GM12891 (cell line): ENCODE results near the gene ITGB4.
"Not testable (repeated sequence)": the region's sequence is repeated elsewhere in the genome, so short reads cannot be mapped to it uniquely, and the experiment has no call there.

Source experiments
- DNase-seq: peaks from one replicate; pipeline ENCODE4 v3.0.0; 2011; ENCODE audit warnings: low spot score; ENCODE audit not compliant: insufficient read length
- FAIRE-seq: peaks from 2 replicates; lab custom pipeline; 2011; peaks lifted over from hg19 to GRCh38; lab: Jason Lieb, UNC
- PAX5 ChIP-seq: IDR thresholded peaks from 2 replicates; pipeline ENCODE4 v1.6.1; 2011; ENCODE audit warnings: low read length, moderate library complexity, mild to moderate bottlenecking; ENCODE audit not compliant: insufficient read depth, severe bottlenecking
- POLR2A ChIP-seq: IDR thresholded peaks from 2 replicates; pipeline ENCODE4 v1.6.1; 2011; ENCODE audit warnings: low read depth, low read length, control low read depth
- POLR2AphosphoS5 ChIP-seq: IDR thresholded peaks from 2 replicates; pipeline ENCODE4 v1.6.1; 2011; ENCODE audit warnings: low read depth, low read length, control low read depth
- POU2F2 ChIP-seq: IDR thresholded peaks from 2 replicates; pipeline ENCODE4 v1.6.1; 2011; ENCODE audit warnings: low read depth, mild to moderate bottlenecking, control low read depth, low read length, moderate library complexity
- SPI1 ChIP-seq: IDR thresholded peaks from 2 replicates; pipeline ENCODE4 v1.6.1; 2011; ENCODE audit warnings: low read depth, low read length, control low read depth
- TAF1 ChIP-seq: IDR thresholded peaks from 2 replicates; pipeline ENCODE4 v1.6.1; 2011; ENCODE audit warnings: low read depth, low read length, control low read depth

ITGB4 gene

DNA sequence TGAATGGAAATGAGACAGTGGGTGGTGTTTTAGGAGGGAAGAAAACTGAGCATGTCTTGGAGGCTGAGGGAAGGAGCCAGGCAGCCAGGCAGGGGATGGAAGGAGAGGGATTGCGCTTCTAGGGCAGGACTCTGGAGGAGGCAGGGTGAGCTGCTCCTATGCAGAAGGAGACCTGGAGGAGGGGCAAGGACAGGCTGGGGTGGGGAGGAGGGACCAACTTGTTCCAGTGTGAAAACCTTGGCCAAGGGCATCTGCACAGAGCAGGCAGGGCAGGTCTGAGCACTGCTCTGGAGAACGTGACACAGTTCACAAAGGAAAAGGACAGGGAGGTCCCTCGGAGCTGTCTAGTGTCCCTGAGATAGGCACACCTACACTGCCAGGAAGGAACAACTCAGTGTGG, 38.2 kb downstream of the ITGB4 start:
- TF ChIP-seq POLR2AphosphoS5 = no peak
- no peak for TF ChIP-seq TAF1
- no peak for TF ChIP-seq POLR2A
- no peak for TF ChIP-seq SPI1
- no peak for TF ChIP-seq POU2F2
- no peak for TF ChIP-seq PAX5
- FAIRE-seq = no peak
- DNase-seq = no peak

GRCh38 chr17:75759978-75760640, 38.9 kb downstream of the ITGB4 start:
- DNase-seq, FAIRE-seq: not testable (repeated sequence)

DNA sequence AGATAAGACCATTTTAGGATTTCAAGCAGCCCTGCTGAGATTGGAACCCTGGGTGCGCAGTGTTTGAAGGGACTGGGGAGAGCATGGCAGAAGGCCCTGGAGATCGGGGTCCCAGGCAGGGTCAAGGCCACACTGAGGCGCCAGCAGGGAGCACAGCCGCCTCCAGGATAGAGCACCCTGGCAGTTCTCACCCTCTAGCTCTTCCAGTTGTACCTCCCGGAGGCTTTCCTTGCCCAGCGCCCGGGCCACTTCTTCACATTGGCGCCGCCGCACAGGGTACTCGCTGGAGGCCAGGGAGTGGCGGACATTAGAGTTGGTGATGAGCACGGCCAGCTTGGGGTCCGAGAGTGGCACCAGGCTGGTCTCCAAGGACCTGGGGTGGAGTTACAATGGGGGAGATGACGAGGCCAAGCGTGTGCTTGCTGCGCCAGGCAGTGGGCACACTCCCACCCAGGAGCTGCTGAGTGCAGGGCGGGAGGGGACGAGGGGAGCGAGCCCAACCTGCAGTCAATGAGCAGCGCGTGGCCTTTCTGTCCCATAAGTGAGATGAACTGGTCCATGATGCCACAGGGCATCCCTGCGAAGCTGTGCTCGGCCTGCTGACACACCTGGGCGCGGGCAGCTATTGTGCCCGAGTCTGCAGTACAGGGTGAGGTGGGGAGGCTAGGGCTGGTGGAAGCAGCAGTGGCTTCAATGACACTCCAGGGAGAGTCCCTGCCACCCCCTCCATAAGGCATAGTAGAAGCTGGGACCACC, 41.4 kb downstream of the ITGB4 start:
- TF ChIP-seq POLR2AphosphoS5 (no peak), SPI1 (no peak), POU2F2 (no peak), PAX5 (no peak), TAF1 (no peak), POLR2A (no peak)

GRCh38 chr17:75763269-75763607, 42.0 kb downstream of the ITGB4 start:
- TF ChIP-seq POLR2A (no peak), SPI1 (no peak), POU2F2 (no peak), TAF1 (no peak), PAX5 (no peak), POLR2AphosphoS5 (no peak)
- DNase-seq (no peak), FAIRE-seq (no peak)

More for the DNA sequence above, 41.4 kb downstream of the ITGB4 start:
- DNase-seq (no peak), FAIRE-seq (no peak)

GRCh38 chr17:75763613-75764416, 42.6 kb downstream of the ITGB4 start:
- TF ChIP-seq POLR2A = no peak
- no peak for TF ChIP-seq POU2F2
- TF ChIP-seq TAF1 = no peak
- TF ChIP-seq POLR2AphosphoS5 = no peak
- TF ChIP-seq PAX5 = no peak
- TF ChIP-seq SPI1 = no peak
- DNase-seq (peak; percentile 32), FAIRE-seq (no peak)

DNA sequence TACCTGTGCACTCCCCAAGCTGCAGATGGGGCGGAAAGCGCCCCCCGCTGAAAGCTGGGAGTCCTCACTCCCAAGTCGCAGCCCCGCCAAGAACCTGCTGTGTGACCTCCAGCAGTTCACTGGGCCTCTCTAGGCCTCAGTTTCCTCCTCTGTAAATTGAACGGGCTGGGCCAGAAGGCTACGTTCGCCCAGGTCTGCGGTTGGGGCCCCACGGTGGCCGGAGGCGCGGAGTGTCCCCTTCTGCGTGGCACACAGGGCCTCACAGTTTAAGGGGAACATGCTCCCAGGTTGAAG, 43.1 kb downstream of the ITGB4 start:
- no peak for TF ChIP-seq PAX5
- TF ChIP-seq TAF1 = no peak
- TF ChIP-seq POLR2A = no peak
- no peak for TF ChIP-seq SPI1
- no peak for TF ChIP-seq POLR2AphosphoS5
- no peak for TF ChIP-seq POU2F2
- DNase-seq (no peak), FAIRE-seq (peak; percentile 74)

DNA sequence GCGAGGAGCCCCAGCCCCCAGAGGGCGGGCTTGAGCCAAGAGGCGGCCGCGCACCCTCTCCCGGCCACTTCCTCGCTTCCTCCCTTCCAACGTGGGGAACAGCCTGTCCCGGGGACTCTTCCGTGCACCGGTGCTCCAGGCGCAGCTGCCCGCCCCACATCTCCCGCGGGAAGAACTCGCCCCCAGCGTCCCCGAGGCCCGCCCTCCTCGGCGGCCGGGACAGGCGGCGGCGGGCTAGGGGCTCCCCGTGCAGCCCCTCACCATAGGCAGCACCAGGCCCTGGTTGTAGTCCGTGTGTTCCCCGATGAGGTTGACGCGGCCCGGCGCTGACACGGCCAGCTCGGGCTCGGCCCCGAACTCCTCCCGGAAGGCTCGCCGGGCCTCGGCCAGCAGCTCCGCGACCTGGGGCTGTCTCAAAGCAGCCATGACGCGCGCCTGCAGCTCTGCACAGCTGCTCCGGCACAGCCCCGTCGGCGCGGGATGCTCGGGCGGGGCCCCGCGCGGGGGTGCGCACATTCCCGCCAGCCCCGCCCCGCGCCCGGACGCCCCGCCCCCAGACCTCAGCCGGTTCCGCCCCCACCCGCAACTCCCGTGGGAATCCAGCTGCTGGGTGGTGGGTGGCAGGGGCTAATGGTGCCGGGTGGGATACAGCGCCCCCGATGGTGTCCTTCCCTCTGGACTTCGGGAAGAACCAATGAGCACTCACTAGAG, 43.6 kb downstream of the ITGB4 start, which contains the start of gene GALK1:
Gene GALK1 (minus strand): TSS at position 482 of the 711 bp plus-strand sequence. CDS start 56 bp downstream, at position 426.
- TF ChIP-seq POU2F2 (no peak), TAF1 (0 out of 2 replicates have a peak, but pooled peaks have one; percentile 19), SPI1 (peak; percentile 53), PAX5 (no peak)
- FAIRE-seq (peak; percentile 52), DNase-seq (peak; percentile 93)

GRCh38 chr17:75765981-75766380, 44.7 kb downstream of the ITGB4 start:
- no peak for TF ChIP-seq POU2F2
- TF ChIP-seq SPI1 = no peak
- TF ChIP-seq POLR2A = no peak
- TF ChIP-seq TAF1 = no peak
- no peak for TF ChIP-seq PAX5
- TF ChIP-seq POLR2AphosphoS5 = no peak
- FAIRE-seq = no peak
- peak; percentile 3 for DNase-seq

DNA sequence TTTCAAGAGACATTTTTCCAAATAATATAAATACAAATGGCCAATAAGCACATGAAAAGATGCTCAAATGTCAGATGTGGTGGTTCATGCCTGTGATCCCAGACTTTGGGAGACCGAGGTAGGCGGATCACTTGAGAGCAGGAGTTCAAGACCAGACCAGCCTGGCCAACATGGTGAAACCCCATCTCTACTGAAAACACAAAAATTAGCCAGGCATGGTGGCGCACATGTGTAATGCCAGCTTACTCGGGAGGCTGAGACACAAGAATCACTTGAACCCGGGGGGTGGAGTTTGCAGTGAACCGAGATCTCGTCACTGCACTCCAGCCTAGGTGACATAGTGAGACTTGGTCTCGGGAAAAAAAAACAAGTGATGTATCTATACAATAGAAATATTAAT, 46.6 kb downstream of the ITGB4 start:
- no peak for DNase-seq
- FAIRE-seq = no peak
- no peak for TF ChIP-seq POU2F2
